Right atrium auricular region (tissue), 2 donors: ENCODE data around the gene SHH. TPM values are rescaled to one million over a fixed set of nuclear protein-coding genes. Genes with fewer than 3 reads are reported as not detected.
A peak's percentile ranks its signal among the peaks of the same experiment; 100 is the strongest.

Source experiments
- DNase-seq: peaks from one replicate; pipeline ENCODE4 v3.0.0-alpha.2; 2019; ENCODE audit warnings: low spot score
- H3K27ac ChIP-seq, 2 donors: fragments of 200-600 bp; sonication (generic); 1 replicate in 1 of 2; 2 replicates in 1 of 2; pipeline ENCODE4 v1.5.1; 2016 to 2019
- H3K27me3 ChIP-seq, 2 donors: fragments of 200-600 bp; sonication (generic); one replicate each; pipeline versions ENCODE4 v1.5.1 to v1.6.0; 2017 to 2019
- H3K36me3 ChIP-seq: fragments of 200-600 bp; sonication (generic); one replicate; pipeline ENCODE4 v1.5.1; 2016
- H3K4me1 ChIP-seq, 2 donors: fragments of 200-600 bp; sonication (generic); one replicate each; pipeline versions ENCODE4 v1.5.1 to v1.6.0; 2017 to 2019
- H3K4me3 ChIP-seq, 2 donors: fragments of 200-600 bp; sonication (generic); 1 replicate in 1 of 2; 2 replicates in 1 of 2; pipeline ENCODE4 v1.5.1; 2017 to 2019; ENCODE audit warnings: mild to moderate bottlenecking in 1 of 2, moderate library complexity in 1 of 2
- H3K9me3 ChIP-seq, 2 donors: fragments of 200-600 bp; sonication (generic); one replicate each; pipeline ENCODE4 v1.5.1; 2019
- CTCF ChIP-seq, 2 donors: fragments of 200-600 bp; sonication (generic); IDR thresholded peaks; one replicate each; pipeline ENCODE4 v1.5.1; 2019; ENCODE audit warnings: antibody characterized with exemption in 2 of 2
- total RNA-seq, 2 donors: library from RNA; depleted of rRNA; stranded (reverse); fragments of >200 nt; gene quantifications; one replicate each; pipeline ENCODE4 v1.1.0, GENCODE V29; 2016

Gene SHH
- total RNA-seq, 2 donors from 2014 or later, result not detected

GRCh38 chr7:155808549-155809331 is 3.5 kb downstream of the SHH start:
- peaks cover 0 to 63% of the 10 kb centered on the region in 2 donors for H3K4me1 ChIP-seq
- no peak for DNase-seq
- no peak overlapping the region for H3K27ac ChIP-seq
- no peak for TF ChIP-seq CTCF (IDR thresholded peaks at IDR 0.05)
- H3K4me3 ChIP-seq, result peak overlapping the region in 1 of 2 donors; percentile 27
- peaks cover 15 to 55% of the 10 kb centered on the region in 2 donors for H3K27me3 ChIP-seq
- no peaks in the 10 kb centered on the region for H3K9me3 ChIP-seq
- H3K36me3 ChIP-seq, result no peaks in the 10 kb centered on the region

GRCh38 chr7:155807789-155808548 is 4.3 kb downstream of the SHH start:
- H3K27me3 ChIP-seq, result peaks cover 15 to 60% of the 10 kb centered on the region in 2 donors
- DNase-seq, result no peak
- no peaks in the 10 kb centered on the region for H3K36me3 ChIP-seq
- no peaks in the 10 kb centered on the region for H3K9me3 ChIP-seq
- H3K4me3 ChIP-seq, result peak overlapping the region in 1 of 2 donors; percentile 27
- H3K4me1 ChIP-seq, result peaks cover 0 to 71% of the 10 kb centered on the region in 2 donors
- no peak for TF ChIP-seq CTCF (IDR thresholded peaks at IDR 0.05)
- H3K27ac ChIP-seq, result no peak overlapping the region

- no peak for DNase-seq
- Histone ChIP-seq H3K9me3 (no peaks in the 10 kb centered on the region), H3K4me1 (peaks cover 0 to 73% of the 10 kb centered on the region in 2 donors), H3K27ac (no peak overlapping the region), H3K27me3 (peaks cover 19 to 60% of the 10 kb centered on the region in 2 donors), H3K36me3 (no peaks in the 10 kb centered on the region), H3K4me3 (no peak overlapping the region)
- TF ChIP-seq CTCF (IDR thresholded peaks at IDR 0.05), result no peak
Measured at GRCh38 chr7:155807065-155807671, 5.1 kb downstream of the SHH start.

- Histone ChIP-seq H3K4me3 (peak overlapping the region in 1 of 2 donors; percentile 42), H3K27me3 (peaks cover 22 to 56% of the 10 kb centered on the region in 2 donors), H3K36me3 (no peaks in the 10 kb centered on the region), H3K27ac (no peak overlapping the region), H3K9me3 (no peaks in the 10 kb centered on the region), H3K4me1 (peaks cover 0 to 69% of the 10 kb centered on the region in 2 donors)
- TF ChIP-seq CTCF (IDR thresholded peaks at IDR 0.05), result no peak
- no peak for DNase-seq
Measured at GRCh38 chr7:155806096-155806871, 6.0 kb downstream of the SHH start.

- no peak for DNase-seq
- Histone ChIP-seq H3K4me1 (peaks cover 0 to 69% of the 10 kb centered on the region in 2 donors), H3K27me3 (peaks cover 22 to 53% of the 10 kb centered on the region in 2 donors), H3K27ac (no peak overlapping the region), H3K9me3 (no peaks in the 10 kb centered on the region), H3K4me3 (peak overlapping the region; percentile 4 to 42), H3K36me3 (no peaks in the 10 kb centered on the region)
- no peak for TF ChIP-seq CTCF (IDR thresholded peaks at IDR 0.05)
Measured at GRCh38 chr7:155805826-155806095, 6.5 kb downstream of the SHH start.
